VCaP (cell line): ENCODE results near the gene EEF1A2.
A peak's percentile ranks its signal among the peaks of the same experiment; 100 is the strongest.

Experiments used
- H3K27ac ChIP-seq: fragments of 450-650 bp; 2 replicates; pipeline ENCODE4 v1.5.1; 2017
- CTCF ChIP-seq: fragments of 450-650 bp; conservative IDR thresholded peaks from 2 replicates; pipeline ENCODE4 v1.5.1; 2017; ENCODE audit warnings: mild to moderate bottlenecking, moderate library complexity

Gene EEF1A2

DNA sequence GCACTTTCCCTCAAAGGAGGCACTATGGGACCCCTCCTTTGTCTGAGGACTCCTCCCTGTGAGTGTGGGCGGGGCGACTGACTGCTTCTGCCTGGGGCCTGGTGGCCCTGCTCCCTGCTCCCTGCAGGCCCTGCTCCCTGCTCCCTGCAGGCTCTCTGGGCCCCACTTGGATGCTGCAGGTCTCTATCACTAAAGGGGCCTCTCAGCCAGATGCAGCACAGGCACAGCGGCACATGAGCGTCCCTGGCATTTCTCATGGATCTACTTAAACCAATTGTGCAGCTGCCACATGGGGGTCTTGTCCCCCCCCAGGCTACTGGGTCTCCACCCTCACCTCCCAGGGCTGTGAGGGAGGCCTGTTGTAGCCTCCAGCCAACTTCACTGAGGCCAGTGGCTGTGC, 7.8 kb downstream of the EEF1A2 start:
- TF ChIP-seq CTCF = no peak
- no peak overlapping the region for H3K27ac ChIP-seq

GRCh38 chr20:63490416-63490815, 8.5 kb downstream of the EEF1A2 start:
- no peak for TF ChIP-seq CTCF
- H3K27ac ChIP-seq = no peak overlapping the region

- H3K27ac ChIP-seq = no peak overlapping the region
- no peak for TF ChIP-seq CTCF
These were observed 10.3 kb downstream of the EEF1A2 start for GRCh38 chr20:63488315-63489251.

DNA sequence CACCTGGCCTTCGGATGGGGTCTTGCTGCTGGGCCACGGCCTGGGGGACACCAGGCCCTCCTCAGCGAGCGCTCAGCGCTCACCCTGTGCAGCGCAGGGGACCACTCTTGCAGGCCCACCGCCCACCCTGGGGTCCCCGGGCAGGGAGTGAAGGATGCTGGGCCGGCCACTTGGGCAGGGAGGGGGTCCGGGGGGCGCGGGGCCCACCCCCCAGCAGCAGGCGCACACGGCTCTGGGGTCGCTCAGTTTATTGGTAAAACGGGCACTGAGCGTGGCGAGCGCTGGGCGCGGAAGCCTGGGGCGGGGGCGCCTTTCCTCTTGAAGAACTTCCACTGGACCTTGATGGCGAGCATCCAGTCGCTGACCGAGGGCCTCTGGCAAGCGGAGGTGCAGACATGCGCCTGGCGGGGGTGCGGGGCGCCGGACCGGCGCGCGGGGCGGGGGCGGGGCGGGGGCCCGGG, 11.1 kb downstream of the EEF1A2 start:
- H3K27ac ChIP-seq = no peak overlapping the region
- no peak for TF ChIP-seq CTCF

DNA sequence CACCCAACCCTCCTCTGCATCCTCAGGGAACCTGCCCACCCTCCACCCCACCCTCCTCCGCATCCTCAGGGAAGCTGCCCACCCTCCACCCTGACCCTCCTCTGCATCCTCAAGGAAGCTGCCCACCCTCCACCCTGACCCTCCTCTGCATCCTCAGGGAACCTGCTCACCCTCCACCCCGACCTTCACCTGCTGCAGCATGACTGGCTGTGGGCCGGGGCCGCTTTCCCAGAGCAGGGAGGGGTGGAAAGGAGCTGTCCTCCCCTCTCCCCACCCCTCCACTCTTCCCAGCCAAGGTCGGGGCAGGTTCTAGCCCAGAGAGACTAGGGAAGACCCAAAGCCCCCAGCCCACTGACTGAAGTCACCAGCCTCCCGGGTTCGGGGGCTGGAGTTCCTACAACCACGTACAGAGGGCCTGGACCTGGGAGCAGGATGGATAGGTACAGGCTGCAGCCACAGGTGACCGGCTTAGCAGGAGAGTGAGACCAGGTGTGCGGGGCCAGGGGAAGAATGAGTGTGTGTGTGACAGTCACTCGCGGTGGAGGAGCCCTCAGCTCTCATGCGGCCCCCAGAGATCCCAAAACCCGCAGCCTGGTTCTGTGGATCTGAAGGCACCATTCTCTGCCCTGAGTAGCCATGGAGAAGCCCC, 11.6 kb downstream of the EEF1A2 start:
- no peak overlapping the region for H3K27ac ChIP-seq
- TF ChIP-seq CTCF = no peak

GRCh38 chr20:63486300-63486855, 12.5 kb downstream of the EEF1A2 start:
- TF ChIP-seq CTCF = no peak
- no peak overlapping the region for H3K27ac ChIP-seq

DNA sequence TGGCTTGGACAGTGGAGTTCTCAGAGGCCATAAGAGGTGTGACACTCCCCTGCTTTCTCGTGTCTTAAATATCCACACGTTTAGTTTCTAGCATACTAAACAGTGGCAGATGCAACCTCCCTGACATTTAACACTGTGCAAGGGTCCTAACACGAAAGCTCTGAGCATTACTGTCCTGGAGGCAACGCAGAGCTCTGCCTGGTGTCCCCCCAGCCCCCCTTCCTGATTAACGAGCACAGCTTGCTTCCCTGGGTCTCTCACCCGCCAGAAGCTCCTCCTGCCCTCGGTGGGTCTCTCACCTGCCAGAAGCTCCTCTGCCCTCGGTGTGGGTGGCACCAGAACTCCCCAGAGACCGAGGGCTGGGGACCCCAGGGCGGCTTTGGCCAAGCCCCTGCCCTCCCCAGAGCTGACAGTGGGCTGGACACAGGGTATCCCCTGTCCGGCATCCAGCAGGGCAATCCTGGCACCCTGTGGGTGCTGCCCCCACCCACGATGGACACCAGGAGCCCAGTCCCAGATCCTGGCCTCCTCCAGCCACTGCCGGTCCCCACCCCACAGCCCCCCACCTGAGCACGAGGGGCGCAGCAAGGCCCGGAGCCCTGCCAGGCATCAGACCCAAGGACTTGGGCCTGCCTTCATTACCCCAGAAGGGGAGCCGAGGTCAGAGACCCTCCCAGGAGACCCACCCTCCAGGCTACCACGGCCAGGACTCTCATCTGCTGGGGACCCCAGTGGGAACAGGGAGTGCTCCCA, 14.1 kb downstream of the EEF1A2 start:
- H3K27ac ChIP-seq = peak overlapping the region; percentile 19
- no peak for TF ChIP-seq CTCF
